A549 (cell line): Measurements from ENCODE around the gene ZNF213. TPM values are rescaled to one million over a fixed set of nuclear protein-coding genes. Genes with fewer than 3 reads are reported as not detected.

Experiments used
- ATAC-seq, 2 experiments: fragments of 200-7000 bp in 1 of 2; fragments of >200 bp in 1 of 2; cut with Nextera tagmentation in 1 of 2; cut with Tn5 transposase in 1 of 2; 3 replicates each; pipeline versions ENCODE4 v1.8.0 to v1.9.1; 2018 to 2020; ENCODE audit warnings: mild to moderate bottlenecking in 1 of 2, moderate library complexity in 1 of 2
- CTCF ChIA-PET: fragments of 300-600 bp; sonication (Branson Sonifier 250); formaldehyde crosslinking; extraction: SDS; loops from one replicate; lab custom pipeline; 2021; ENCODE audit warnings: antibody characterized with exemption, inconsistent platforms; lab: Yijun Ruan, JAX
- POLR2A ChIA-PET: fragments of 350-600 bp; formaldehyde crosslinking; extraction: SDS; loops from one replicate; lab custom pipeline; 2021; ENCODE audit warnings: antibody characterized with exemption, inconsistent platforms; lab: Yijun Ruan, JAX
- DNase-seq, 2 experiments: peaks; one replicate each; pipeline versions ENCODE4 v3.0.0 to v3.0.0-alpha.2; 2011 to 2016; ENCODE audit warnings: low read depth in 1 of 2, low spot score in 1 of 2
- FAIRE-seq: peaks from 2 replicates; lab custom pipeline; 2011; peaks lifted over from hg19 to GRCh38; lab: Jason Lieb, UNC
- H3K27ac ChIP-seq, 2 experiments: fragments of >200 bp; sonication (Bioruptor Twin); formaldehyde crosslinking; 3 replicates each; pipeline ENCODE4 v1.5.1; 2016 to 2017
- H3K4me1 ChIP-seq: fragments of >200 bp; sonication (Bioruptor Twin); formaldehyde crosslinking; 3 replicates; pipeline ENCODE4 v1.6.1; 2016
- H3K4me2 ChIP-seq: fragments of >200 bp; sonication (Bioruptor Twin); formaldehyde crosslinking; 3 replicates; pipeline ENCODE4 v1.6.1; 2016
- H3K4me3 ChIP-seq: fragments of >200 bp; sonication (Bioruptor Twin); formaldehyde crosslinking; 3 replicates; pipeline ENCODE4 v1.5.1; 2016
- H3K9me3 ChIP-seq: fragments of >200 bp; sonication (Bioruptor Twin); formaldehyde crosslinking; 3 replicates; pipeline ENCODE4 v1.6.1; 2016
- BHLHE40 ChIP-seq: IDR thresholded peaks from 2 replicates; pipeline ENCODE4 v1.6.1; 2012; ENCODE audit warnings: low read depth, low read length, inconsistent platforms
- CBX2 ChIP-seq: fragments of 200-600 bp; sonication (generic); IDR thresholded peaks from 2 replicates; pipeline ENCODE4 v1.6.1; 2016; ENCODE audit warnings: low read depth, mild to moderate bottlenecking, borderline replicate concordance
- CBX8 ChIP-seq: fragments of 200-600 bp; sonication (generic); IDR thresholded peaks from 2 replicates; pipeline ENCODE4 v1.6.1; 2016
- CHD4 ChIP-seq: fragments of 200-600 bp; sonication (generic); IDR thresholded peaks from 2 replicates; pipeline ENCODE4 v1.6.1; 2016; ENCODE audit warnings: antibody characterized with exemption, mild to moderate bottlenecking, borderline replicate concordance
- CTCF ChIP-seq: fragments of >200 bp; sonication (Bioruptor Twin); formaldehyde crosslinking; IDR thresholded peaks from 3 replicates; pipeline ENCODE4 v1.5.1; 2016
- EP300 ChIP-seq, 2 experiments: fragments of >200 bp; sonication (Bioruptor Twin); formaldehyde crosslinking; IDR thresholded peaks; 2 replicates in 1 of 2; 3 replicates in 1 of 2; pipeline ENCODE4 v1.6.1; 2016 to 2017
- GATA3 ChIP-seq: IDR thresholded peaks from 2 replicates; pipeline ENCODE4 v1.6.1; 2012; ENCODE audit warnings: borderline replicate concordance
- HOXB5 ChIP-seq: fragments of 250-450 bp; sonication (Bioruptor Pico); IDR thresholded peaks from 2 replicates; pipeline ENCODE4 v1.5.0; 2020; ENCODE audit warnings: mild to moderate bottlenecking, moderate library complexity
- MAFK ChIP-seq: fragments of 450-650 bp; IDR thresholded peaks from 2 replicates; pipeline ENCODE4 v1.6.1; 2014; ENCODE audit not compliant: partially characterized antibody
- POLR2A ChIP-seq: IDR thresholded peaks from 2 replicates; pipeline ENCODE4 v1.6.1; 2012; ENCODE audit warnings: mild to moderate bottlenecking, low read length
- POLR2AphosphoS2 ChIP-seq: conservative IDR thresholded peaks from 2 replicates; pipeline ENCODE4 v1.6.1; 2012; ENCODE audit warnings: low read length, improper control_type of control experiment, inconsistent platforms
- RAD21 ChIP-seq, 2 experiments: fragments of >200 bp in 1 of 2; sonication (Bioruptor Twin) in 1 of 2; formaldehyde crosslinking in 1 of 2; IDR thresholded peaks in 1 of 2; conservative IDR thresholded peaks in 1 of 2; 2 replicates in 1 of 2; 3 replicates in 1 of 2; pipeline ENCODE4 v1.6.1; 2012 to 2018; ENCODE audit warnings: inconsistent platforms in 1 of 2
- SMC3 ChIP-seq: fragments of >200 bp; sonication (Bioruptor Twin); formaldehyde crosslinking; IDR thresholded peaks from 3 replicates; pipeline ENCODE4 v1.6.1; 2018; ENCODE audit warnings: inconsistent platforms
- TP53 ChIP-seq: fragments of 250-450 bp; sonication (Bioruptor Pico); IDR thresholded peaks from 2 replicates; pipeline ENCODE4 v1.5.0; 2021; ENCODE audit warnings: mild to moderate bottlenecking, moderate library complexity
- ZSCAN20 ChIP-seq: fragments of 250-450 bp; sonication (Bioruptor Pico); IDR thresholded peaks from 2 replicates; pipeline ENCODE4 v1.8.0; 2022; ENCODE audit warnings: mild to moderate bottlenecking, moderate library complexity
- WGBS: methylation state at CpG from one replicate; pipeline ENCODE4 v1.1.6; 2017; ENCODE audit errors: missing lambda C conversion rate; 5-methylcytosine and 5-hydroxymethylcytosine counted together
- polyA plus RNA-seq, 4 experiments: library from polyadenylated mRNA; depleted of rRNA in 3 of 4; stranded (reverse); fragments of >200 nt; fragmentation: RNase III in 1 of 4; extraction: RNeasy Plus Mini Kit Qiagen cat#74134 plus additional on column Dnase treatment in 1 of 4; gene quantifications; 2 replicates in 3 of 4; 3 replicates in 1 of 4; pipeline ENCODE4 v1.2.3, GENCODE V29; 2011 to 2017
- TF ChIP-seq, protein P1 (sequence below): fragments of 200-600 bp; sonication (generic); IDR thresholded peaks from 2 replicates; pipeline ENCODE4 v1.6.1; 2016; ENCODE audit warnings: antibody characterized with exemption, mild to moderate bottlenecking, moderate library complexity
- TF ChIP-seq, protein P2 (sequence below): fragments of 250-450 bp; sonication (Bioruptor Pico); IDR thresholded peaks from 2 replicates; pipeline ENCODE4 v1.5.0; 2021; ENCODE audit warnings: mild to moderate bottlenecking, moderate library complexity, borderline replicate concordance

The ZNF213 gene
- polyA plus RNA-seq, 2 of the 4 experiments (the other 2 are of a cell fraction) = 0.72 to 6.1 TPM

- Histone ChIP-seq H3K4me1 (no peaks in the 10 kb centered on the region), H3K4me3 (no peak overlapping the region), H3K27ac (no peak overlapping the region), H3K9me3 (no peaks in the 10 kb centered on the region), H3K4me2 (no peak overlapping the region)
- FAIRE-seq = no peak
- ChIA-PET POLR2A (interaction anchor here (0.6 kb wide), 1 partner anchor 20 kb away, joined by 5 read pairs; no protein-coding TSS in a partner anchor), CTCF (interaction anchor here (0.6 to 4.1 kb wide), 11 partner anchors 7 to 92 kb away, joined by 3 to 29 read pairs (median 4); no protein-coding TSS in a partner anchor)
- TF ChIP-seq CTCF = peak; percentile 14; the same call in 1 of the 3 replicates
- TF ChIP-seq, protein P1, sequence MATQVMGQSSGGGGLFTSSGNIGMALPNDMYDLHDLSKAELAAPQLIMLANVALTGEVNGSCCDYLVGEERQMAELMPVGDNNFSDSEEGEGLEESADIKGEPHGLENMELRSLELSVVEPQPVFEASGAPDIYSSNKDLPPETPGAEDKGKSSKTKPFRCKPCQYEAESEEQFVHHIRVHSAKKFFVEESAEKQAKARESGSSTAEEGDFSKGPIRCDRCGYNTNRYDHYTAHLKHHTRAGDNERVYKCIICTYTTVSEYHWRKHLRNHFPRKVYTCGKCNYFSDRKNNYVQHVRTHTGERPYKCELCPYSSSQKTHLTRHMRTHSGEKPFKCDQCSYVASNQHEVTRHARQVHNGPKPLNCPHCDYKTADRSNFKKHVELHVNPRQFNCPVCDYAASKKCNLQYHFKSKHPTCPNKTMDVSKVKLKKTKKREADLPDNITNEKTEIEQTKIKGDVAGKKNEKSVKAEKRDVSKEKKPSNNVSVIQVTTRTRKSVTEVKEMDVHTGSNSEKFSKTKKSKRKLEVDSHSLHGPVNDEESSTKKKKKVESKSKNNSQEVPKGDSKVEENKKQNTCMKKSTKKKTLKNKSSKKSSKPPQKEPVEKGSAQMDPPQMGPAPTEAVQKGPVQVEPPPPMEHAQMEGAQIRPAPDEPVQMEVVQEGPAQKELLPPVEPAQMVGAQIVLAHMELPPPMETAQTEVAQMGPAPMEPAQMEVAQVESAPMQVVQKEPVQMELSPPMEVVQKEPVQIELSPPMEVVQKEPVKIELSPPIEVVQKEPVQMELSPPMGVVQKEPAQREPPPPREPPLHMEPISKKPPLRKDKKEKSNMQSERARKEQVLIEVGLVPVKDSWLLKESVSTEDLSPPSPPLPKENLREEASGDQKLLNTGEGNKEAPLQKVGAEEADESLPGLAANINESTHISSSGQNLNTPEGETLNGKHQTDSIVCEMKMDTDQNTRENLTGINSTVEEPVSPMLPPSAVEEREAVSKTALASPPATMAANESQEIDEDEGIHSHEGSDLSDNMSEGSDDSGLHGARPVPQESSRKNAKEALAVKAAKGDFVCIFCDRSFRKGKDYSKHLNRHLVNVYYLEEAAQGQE = 0 out of 2 replicates have a peak, but pooled peaks have one; percentile 25
- 0 out of 5 replicates have a peak, but pooled peaks of 1 of the 2 experiments have one; percentile 6 for TF ChIP-seq RAD21 (conservative IDR thresholded peaks at IDR 0.05 in 1 of 2, IDR thresholded peaks at IDR 0.05 in 1 of 2)
- 0 out of 3 replicates have a peak, but pooled peaks have one; percentile 9 for TF ChIP-seq SMC3
- no peak for TF ChIP-seq TP53 (CRISPR knock-in tag)
- TF ChIP-seq EP300 (IDR thresholded peaks at IDR 0.05) = no peak
- no peak for TF ChIP-seq CBX2
- peak; percentile 64 to 75 for ATAC-seq
- WGBS = 79% methylated on average over 16 of the region's 18 CpGs
- DNase-seq = peak in 1 of 2 experiments; percentile 26
These were observed 47.3 kb upstream of the ZNF213 start for GRCh38 chr16:3087243-3088235.

- POLR2A ChIA-PET = no interaction called here
- no peak overlapping the region for H3K27ac ChIP-seq
- no peaks in the 10 kb centered on the region for H3K4me1 ChIP-seq
- no peaks in the 10 kb centered on the region for H3K9me3 ChIP-seq
- no peak for TF ChIP-seq GATA3
- no peak for TF ChIP-seq ZSCAN20 (CRISPR knock-in tag)
- TF ChIP-seq HOXB5 (CRISPR knock-in tag) = no peak
- no peak for TF ChIP-seq CBX8
- no peak for TF ChIP-seq MAFK
- no peak for TF ChIP-seq SMC3
- no peak for TF ChIP-seq POLR2AphosphoS2
- TF ChIP-seq, protein P2, sequence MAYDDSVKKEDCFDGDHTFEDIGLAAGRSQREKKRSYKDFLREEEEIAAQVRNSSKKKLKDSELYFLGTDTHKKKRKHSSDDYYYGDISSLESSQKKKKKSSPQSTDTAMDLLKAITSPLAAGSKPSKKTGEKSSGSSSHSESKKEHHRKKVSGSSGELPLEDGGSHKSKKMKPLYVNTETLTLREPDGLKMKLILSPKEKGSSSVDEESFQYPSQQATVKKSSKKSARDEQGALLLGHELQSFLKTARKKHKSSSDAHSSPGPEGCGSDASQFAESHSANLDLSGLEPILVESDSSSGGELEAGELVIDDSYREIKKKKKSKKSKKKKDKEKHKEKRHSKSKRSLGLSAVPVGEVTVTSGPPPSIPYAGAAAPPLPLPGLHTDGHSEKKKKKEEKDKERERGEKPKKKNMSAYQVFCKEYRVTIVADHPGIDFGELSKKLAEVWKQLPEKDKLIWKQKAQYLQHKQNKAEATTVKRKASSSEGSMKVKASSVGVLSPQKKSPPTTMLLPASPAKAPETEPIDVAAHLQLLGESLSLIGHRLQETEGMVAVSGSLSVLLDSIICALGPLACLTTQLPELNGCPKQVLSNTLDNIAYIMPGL (CRISPR knock-in tag) = no peak
- no peak for TF ChIP-seq BHLHE40
- TF ChIP-seq CHD4 = no peak
- no peak for TF ChIP-seq POLR2A
- TF ChIP-seq, all 56 proteins: peak for 0
- FAIRE-seq (no peak), DNase-seq (no peak), ATAC-seq (no peak)
- no peak overlapping the region for H3K4me2 ChIP-seq
- WGBS = 50% methylated on average over 7 of the region's 7 CpGs
- H3K4me3 ChIP-seq = no peak overlapping the region
- CTCF ChIA-PET = interaction anchor here (0.7 to 4.1 kb wide), 9 partner anchors 8 to 56 kb away, joined by 3 to 29 read pairs (median 5); partner anchors contain the start of gene IL32
These were observed 46.4 kb upstream of the ZNF213 start for GRCh38 chr16:3088450-3088849.
